HG03196 (cell line): ENCODE measurements around the gene PDGFRA.
A peak's percentile ranks its signal among the peaks of the same experiment; 100 is the strongest.

Source experiments
- ATAC-seq: cut with Tn5 transposase; IDR thresholded peaks from one replicate; pipeline ENCODE4 v1.9.1; 2021; ENCODE audit not compliant: unreplicated experiment

PDGFRA gene

DNA sequence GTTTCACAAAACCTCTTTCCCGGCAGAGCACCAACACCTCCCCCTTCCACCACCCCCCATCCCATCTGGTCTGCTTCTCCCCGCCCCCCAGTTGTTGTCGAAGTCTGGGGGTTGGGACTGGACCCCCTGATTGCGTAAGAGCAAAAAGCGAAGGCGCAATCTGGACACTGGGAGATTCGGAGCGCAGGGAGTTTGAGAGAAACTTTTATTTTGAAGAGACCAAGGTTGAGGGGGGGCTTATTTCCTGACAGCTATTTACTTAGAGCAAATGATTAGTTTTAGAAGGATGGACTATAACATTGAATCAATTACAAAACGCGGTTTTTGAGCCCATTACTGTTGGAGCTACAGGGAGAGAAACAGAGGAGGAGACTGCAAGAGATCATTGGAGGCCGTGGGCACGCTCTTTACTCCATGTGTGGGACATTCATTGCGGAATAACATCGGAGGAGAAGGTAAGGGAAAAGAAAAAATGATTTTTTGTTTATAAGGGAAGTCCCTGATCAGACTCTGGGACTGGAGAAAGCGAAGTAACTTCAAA, at the start of gene PDGFRA:
Gene PDGFRA, plus strand, starts transcription at position 333 of the 541 bp plus-strand sequence. CDS start 29,476 bp downstream, outside the sequence.
- ATAC-seq, result no peak

DNA sequence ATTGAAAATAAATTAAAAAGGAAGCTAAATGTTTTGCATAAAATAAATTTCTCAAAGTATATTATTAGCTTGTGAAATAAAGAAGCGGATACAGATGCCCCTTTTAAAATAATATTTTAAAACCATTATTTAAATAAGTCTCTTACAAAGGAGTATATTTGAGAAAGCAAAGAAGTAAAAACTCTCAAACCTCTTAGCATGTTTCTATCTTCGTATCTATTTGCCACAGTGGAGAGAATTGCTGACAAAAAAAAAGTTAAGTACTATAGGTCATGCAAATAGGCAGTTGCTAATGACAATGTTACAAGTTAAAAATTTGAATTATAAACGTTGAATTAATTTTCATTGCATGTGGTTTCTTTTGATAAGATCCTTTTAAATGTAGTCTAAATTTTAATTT, 44.5 kb upstream of the PDGFRA start:
- no peak for ATAC-seq

DNA sequence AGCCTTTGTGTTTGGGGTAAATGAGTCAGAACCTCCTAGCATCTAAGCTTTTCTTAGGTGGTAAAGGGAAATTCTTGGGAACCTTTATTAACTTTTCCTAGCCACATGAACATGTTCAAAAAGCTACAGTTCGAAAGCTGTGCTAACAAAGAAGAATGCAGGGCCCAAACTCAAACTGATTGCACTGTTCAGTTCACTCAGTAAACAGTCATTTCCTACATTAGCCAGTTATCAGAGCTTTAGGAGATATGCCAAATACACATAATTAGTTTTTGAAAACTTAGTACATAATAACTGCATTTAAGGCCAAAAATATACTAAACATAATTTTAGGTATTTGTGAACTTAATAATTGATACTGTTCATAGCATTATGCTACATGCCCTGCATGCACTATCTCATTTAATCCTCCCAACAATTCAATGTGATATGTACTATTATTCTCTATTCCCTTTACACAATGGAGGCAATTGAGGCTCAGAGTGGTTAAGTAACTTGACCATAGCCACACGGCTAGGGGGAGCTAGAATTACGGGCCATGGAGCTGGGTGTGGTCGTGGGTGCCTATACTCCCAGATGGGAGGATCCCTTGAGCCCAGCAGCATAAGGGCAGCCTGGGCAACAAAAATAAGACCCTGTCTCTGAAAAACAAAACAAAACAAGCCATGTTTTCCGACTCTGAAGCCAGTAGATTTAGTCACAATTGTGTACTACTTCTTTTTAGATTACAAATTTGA, 43.9 kb upstream of the PDGFRA start:
- ATAC-seq, result no peak

DNA sequence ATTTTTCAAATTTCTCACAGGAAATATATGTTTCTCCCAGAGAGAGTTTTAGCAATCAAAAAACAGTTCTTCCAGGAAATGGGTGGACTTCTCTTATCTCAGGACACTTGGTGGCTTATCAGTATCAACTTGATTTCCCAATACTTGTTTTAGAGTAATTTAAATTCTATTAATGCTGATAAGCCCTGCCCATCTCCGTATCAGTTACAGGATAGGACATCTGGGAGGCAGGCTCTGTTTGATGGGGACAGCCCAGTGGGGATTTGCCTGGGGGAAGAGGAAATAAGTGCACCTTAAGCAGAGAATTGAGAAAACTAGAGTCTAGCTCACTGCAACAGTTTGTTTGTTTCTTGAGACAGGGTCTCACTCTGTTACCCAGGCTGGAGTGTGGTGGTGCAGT, 43.2 kb upstream of the PDGFRA start:
- no peak for ATAC-seq

DNA sequence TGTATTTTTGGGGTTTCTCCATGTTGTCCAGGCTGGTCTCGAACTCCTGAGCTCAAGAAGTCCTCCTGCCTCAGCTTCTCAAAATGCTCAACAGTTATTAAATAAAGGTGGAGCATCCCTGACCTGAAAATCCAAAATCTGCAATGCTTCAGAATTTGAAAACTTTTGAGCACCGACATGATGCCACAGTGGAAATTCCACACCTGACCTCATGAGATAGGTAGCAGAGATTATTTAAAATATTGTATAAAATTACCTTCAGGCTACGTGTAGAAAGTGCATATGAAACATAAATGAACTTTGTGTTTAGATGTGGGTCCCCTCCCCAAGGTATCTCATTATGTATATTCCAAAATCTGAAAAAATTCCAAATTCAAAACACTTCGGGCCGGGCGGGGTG, 42.7 kb upstream of the PDGFRA start:
- no peak for ATAC-seq

DNA sequence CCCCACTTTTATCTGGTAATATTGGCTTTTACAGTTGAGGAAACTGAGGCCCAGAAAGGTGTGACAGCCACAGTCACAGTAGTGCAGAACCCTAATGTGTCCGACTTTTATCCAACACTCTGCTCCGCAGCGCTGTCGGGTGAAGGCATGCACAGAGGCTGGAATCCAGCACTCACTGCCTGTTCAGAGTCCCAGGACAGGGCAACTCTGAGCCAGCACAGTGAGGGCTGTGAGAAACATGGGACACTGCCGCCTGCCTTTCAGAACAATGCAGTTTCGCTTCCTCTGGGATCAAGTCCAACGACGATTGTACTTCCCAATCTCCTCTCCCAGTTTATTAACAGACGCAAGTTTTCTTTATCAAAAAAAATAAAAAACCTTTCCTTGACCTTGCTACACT, 41.9 kb upstream of the PDGFRA start:
- ATAC-seq, result no peak

DNA sequence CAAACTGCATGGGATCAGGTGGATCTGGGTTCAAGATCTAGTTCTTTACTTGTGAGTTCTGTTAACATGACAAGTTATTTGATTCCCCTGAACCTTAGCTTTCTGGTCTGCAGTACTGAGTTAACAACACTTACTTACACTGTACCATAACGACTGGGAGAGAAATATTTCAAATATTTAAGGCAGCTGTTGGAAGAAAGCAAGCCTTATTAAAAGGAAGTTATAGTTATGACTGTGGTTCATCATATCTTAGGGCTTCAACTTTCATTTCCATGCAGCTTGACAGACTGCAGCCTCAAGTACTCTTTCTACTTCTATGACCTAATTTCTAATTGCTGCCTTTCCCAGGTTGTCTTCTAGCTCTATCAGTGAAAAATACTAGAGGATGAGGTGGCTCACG, 40.0 kb upstream of the PDGFRA start:
- ATAC-seq, result no peak

DNA sequence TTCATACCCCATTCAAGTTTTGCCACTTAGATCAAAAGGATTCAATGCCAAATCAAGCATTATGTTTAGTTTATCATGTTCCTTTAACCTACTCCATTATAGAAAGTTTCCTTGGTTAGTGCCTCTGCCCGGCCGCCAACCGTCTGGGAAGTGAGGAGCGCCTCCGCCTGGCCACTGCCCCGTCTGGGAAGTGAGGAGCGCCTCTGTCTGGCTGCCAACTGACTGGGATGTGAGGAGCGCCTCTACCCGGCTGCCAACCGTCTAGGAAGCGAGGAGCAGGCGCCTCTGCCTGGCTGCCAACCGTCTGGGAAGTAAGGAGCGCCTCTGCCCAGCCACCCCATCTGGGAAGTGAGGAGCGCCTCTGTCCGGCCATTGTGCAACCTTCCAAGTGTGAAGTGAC, 36.3 kb upstream of the PDGFRA start:
- no peak for ATAC-seq

DNA sequence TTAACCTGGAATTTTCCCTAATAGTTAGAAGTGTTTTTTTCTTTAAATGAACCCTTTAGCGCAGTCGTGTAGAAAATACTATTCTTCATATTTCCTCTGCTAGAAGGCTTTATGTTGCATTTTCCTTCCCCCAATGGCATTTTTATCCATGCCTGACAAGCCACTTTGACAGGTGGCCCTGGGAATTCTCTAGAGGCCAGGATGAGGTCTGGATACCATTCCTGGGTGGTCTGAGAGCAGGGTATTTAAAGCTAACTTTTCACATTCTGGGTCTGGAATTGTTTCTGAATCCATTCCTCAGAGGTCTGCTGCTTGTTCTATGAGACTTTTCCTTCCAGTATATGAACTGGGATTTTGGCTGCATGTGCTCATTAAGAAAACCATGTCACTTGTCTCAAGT, 31.2 kb upstream of the PDGFRA start:
- ATAC-seq, result no peak

DNA sequence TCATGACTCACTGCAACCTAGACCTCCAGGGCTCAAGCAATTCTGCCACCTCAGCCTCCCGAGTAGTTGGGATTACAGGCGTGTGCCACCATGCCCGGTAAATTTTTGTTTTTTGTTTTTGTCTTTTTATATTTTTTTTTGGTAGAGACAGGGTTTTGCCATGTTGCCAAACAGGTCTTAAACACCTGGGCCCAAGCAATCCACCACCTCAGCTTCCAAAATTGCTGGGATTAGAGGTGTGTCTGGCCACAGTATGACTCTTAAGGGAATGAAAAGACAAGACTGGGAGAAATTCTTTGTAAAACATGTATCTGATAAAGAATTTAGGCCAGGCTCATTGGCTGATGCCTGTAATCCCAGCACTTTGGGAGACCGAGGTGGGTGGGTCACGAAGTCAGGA, 29.2 kb upstream of the PDGFRA start:
- ATAC-seq, result no peak

DNA sequence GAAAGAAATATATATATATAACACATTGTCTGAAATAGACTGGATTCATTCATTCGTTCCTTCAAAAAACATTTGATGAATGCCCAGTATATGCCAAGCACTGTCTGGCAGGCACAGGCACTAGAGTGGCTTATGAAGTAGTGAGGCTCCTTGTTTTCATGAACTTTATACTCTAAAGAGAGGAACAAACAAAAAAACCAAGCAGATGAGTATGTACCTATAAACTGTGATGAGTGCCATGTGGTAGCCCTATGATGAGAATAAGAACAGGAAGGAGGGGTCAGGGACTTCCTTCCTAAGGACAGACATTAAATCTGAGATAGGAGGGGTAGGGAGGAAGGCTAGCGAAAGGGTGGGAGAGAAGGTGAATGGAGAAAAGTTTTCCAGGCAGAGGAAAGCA, 19.5 kb upstream of the PDGFRA start:
- no peak for ATAC-seq

DNA sequence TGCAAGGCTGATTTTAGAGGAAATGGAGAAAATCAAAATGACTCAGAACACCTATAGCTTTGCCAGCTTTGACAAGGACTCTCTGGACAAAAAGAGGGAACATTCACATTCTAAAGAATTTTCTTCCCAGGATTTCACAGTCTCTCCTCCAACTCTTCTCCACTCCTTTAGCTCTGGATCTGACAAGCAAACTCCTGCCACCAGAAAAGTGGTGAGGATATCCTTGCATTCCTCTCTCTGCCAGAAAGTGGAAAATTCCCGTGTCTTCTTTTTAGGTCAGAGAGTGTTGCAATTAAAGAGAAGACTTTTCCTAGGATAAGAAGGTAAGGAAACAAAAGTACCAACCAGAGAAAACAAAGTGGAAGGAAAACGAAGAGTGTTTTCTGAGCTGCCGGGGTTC, 16.1 kb upstream of the PDGFRA start:
- ATAC-seq, result no peak

DNA sequence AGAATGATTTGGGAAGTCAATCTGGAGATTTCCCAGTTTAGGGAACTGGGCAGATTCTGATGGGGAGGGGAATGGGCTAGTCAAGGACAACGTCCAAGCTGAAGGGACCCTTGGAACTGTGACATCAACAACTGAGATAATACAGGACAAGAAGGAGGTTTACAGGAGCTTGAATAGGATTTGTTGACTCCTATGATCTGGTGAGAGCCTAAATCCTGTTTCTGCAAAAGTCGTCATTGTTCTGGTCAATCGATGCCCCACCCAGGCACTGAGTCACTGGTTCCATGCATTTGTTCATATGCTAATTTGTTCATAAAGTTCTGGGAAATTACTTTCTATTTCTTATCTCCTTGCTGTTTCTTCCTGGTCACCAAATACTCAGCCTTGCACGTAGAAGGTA, 15.3 kb upstream of the PDGFRA start:
- no peak for ATAC-seq

DNA sequence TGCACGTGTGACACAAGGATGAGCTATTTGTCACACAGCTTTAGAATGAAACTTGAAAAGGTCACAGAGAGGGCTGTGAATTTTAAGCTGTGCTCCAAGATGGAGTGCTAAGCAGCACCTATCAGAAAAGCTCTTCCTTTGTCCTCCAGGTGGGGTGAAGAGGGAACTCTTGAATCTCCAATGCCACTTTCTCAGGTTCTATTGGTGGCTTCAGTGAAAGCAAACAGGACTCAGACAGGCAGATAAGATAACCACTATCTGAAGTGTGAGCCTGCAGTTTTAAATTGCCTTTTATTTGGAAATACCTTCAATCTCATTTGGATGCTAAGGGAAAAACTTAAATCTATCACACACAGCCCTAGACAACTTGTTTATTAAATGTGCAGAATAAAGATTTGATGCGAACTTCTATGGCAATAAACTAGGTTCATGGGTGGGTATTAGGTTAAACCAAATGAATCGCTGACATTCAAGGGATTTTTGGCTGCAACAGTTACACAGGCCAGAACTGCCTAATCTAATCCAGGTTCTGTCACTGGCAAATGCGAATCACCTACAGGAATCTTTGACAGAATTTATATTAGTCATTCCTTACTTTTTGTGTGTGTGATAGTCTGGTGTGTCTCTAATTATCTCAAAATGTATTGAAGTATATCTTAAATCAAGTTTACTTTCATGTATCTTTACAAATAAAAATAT, 13.6 kb upstream of the PDGFRA start:
- ATAC-seq, result no peak

DNA sequence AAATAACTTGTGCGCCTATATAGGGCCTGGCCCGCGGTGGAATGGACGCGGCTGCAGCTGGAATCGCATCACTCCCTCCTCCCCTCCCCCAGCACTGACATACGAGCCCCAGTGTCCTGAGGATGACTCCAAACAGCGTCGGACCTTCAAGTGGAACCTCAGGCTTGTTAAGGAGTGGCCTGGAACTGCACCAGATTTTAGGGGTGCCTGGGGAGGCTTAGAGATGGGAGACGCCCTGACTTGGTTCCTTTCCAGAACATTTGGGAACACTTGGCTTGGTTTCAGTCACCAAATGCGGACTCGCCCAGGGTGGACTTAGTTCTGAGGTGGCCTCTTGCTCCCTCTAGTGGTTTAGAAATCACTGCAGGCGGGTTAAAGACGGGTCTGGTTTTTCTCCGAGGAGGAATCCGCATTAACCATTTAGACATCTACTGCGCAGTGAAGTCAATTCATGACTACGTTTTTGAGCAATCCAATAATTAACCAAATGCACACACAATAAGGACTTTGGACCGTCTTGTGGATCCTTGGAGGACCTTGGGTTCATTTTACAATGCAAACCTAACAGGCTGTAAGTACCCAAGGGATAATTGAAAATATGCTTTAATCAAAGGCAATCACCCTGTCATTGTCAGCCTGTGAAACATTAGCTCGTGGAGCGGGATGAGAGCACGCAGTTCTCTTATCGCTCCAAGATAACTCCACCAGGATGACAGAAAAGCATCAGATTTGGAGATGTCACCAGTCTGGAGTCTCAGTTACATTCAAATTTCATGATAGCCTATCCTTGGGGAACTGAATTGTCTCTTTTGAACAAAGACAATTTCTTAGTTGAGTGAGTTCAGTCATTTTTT, 11.2 kb upstream of the PDGFRA start:
- peak; percentile 59 for ATAC-seq

DNA sequence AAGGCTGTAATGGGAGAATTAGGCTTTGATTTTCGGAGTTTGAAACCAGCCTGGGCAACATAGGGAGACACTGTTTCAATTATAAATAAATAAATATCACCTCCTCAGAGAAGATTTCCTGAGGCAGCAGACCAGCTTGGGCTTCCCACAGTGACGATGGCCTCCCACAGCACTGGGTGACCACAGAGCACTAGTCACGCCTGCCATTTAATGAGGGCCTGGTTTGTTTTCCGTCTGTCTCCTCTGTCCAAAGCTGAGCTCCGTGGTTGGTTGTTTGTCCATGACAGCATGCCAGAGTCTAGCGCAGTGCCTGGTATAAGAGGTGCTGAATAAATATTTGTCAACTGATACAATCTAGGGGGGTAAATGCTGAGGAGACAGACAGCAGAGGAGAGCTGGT, 10.4 kb upstream of the PDGFRA start:
- no peak for ATAC-seq

DNA sequence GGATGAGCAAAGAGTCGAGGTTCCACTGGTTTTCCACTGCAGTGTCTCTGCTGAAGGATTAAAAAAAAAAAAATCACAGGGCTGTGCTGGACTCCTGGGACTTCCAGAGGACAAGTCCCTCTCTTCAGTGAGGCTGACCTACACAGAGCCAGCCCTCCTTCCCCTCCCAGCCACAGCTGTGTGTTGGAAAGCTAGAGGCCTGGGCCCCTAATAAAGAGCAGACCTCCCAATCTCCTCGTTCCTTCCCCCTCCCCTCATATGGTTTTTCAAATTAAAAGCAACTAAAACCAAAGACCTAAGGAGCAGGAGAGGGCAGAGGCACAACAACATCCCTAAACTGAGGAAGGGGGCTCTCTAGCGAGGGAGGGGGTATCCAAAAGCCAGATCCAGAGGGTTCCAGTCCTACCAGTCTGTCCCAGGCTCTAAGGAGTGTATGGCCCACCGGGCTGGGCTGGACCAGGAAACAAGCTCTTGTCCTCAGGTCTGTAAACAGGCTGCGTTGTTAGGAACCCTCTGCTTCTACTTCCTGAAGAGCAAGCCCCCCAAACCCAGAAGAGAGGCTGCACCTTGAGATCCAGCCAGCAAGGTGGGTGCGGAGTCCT, 4.0 kb upstream of the PDGFRA start:
- no peak for ATAC-seq

DNA sequence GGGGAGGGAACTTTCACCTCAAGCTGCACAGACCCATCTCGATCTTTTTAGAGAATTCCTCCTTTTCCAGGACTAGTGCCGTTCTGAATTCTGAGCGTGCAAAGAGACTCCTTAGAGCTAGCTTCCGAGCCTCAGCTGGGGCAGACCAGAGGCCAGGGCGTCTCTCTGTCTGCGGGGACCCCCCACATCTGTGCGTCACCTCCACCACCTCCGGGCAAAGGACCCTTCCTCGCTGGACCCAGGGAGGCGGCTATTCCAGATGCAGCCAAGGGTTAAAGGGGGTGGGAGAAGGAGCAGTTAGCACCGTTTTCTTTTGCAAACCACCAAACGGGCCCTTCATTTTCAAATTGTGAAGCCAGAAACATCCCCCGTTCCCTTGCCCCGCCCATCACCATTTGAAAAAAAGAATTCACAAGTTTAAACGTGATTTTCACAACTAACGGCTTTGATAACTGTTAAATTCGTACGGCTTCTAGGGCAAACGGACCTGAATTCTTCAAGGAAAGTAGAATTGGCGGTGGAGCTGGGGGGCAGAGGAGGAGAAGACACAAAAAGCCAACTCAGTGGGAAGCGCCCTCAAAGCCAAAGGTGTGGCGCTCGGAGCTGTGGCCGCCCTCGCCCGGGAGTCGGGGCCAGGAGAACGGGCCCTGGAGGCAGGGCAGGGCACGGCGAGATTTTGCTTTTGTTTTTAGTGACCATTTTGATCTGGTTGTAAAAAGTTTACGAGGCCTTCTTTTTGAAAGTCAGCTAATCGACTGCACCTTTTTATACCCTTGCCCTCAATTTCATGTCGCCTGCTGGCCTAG, 3.3 kb upstream of the PDGFRA start:
- ATAC-seq, result no peak

DNA sequence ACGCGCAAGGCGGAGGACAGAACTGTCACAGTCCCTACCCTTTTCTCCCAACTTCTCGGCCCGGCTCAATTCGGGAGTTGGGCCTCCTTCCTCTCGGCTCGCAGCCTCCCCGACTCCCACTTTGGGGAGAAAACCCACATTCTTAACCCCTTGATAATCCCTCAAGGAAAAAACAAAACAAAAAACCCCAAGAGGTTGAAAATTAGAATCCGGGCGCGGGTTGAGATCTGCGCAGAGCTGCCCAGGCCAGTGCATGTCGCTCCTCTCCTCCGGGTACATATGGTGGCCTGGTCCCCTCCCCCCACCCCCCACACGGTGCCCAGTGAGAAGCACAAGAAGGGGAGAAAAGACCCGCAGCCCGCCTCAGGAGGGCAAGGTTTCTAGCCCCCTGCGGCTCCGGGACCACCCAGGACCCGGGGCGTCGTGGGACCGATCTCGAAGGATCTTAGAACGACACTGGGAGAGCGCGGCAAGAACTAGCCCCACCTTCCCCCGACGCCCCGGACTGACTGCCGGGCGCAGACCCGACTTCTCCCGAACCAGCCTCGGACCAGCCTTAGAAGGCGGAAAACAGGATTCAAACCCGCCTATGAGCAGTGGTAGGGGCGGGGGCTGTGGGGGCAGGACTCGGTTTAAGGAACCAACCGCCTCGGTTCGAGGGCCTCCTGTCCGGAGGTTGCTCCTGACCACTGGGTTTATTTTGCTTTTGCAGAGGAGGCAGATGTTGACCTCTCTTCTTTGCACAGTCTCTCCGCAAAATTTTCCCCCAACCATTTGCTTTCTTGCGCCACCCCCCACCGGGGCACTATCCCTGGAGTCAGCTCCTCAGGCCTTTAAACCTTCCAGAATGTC, 2.5 kb upstream of the PDGFRA start:
- ATAC-seq, result no peak
